Stimulated activated CD8-positive, alpha-beta memory T cell treated with anti-CD3 and anti-CD28 coated beads, Interleukin-7, amount 100 ng/mL, for 4 hours (primary cell): ENCODE data around the gene TFDP2.
"Not testable (repeated sequence)": the region's sequence is repeated elsewhere in the genome, so short reads cannot be mapped to it uniquely, and the experiment has no call there.

Experiments
- DNase-seq, 2 donors: peaks; one replicate each; pipeline ENCODE4 v3.0.0-alpha.2; 2020; ENCODE audit warnings: low read depth in 2 of 2

The TFDP2 gene

DNA sequence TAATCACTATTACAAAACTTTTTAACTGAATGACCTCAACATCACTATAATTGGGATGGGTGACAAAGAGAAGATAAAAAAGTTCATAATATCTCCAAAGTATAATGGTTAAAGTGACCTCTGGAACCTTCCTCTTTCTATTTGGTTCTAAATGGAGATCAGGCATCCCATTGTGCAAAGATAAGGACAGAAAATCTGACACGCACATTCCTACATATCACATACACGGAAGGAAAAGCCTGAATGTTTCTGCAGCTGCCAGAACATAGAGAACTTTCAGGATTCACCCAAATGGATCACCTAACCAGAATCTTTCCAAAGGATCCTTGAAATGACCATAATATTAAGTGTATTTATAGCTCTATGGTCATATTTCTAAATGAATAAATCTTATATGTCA lies 128.2 kb downstream of the TFDP2 start:
- no peak for DNase-seq

DNA sequence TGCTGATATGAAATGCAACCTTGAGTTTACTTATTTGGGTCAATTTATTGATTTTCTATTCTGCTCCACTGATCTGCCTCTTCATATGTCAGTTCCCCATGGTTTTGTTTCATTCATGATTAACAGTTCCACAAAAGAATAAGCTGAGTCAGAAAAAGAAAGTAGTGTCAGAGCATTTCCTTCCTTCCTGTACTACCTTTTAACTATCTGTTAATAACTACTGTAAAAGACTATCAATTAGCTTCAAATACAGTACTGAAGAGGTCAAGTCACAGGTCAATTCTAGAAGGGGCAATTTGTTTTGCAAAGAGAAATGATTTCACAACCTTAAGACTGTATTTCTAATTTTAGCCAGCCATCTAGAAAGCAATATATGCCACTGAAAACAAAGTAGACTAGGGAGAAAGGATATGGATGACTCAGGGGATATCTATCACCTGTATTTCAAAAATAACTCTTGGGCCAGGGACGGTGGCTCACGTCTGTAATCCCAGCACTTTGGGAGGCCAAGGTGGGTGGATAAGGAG lies 129.5 kb downstream of the TFDP2 start:
- DNase-seq, result no peak

- no peak for DNase-seq
Observed at GRCh38 chr3:142013993-142014392, 135.4 kb downstream of the TFDP2 start.

GRCh38 chr3:142013326-142013980 lies 135.9 kb downstream of the TFDP2 start:
- DNase-seq, result no peak

DNA sequence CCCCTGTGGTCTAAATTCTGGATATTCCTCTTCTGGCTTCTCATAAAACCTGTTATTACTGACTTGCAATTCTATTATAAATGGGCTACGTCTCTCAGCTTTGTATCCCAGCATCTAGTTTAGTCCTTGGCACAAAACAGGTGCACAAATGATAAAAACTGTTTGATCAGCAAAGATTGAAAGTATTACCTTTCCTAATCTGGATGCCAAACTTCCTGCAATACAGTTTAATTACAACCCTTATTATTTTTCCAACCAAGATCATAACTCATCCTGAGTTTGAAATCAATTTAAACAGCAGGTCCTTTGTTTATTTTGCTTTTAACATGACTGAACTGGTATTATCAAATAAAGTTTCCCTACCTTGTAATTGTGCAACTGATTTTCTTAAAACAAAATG lies 140.3 kb downstream of the TFDP2 start:
- no peak for DNase-seq

GRCh38 chr3:142007710-142008399 lies 141.5 kb downstream of the TFDP2 start:
- DNase-seq, result no peak

DNA sequence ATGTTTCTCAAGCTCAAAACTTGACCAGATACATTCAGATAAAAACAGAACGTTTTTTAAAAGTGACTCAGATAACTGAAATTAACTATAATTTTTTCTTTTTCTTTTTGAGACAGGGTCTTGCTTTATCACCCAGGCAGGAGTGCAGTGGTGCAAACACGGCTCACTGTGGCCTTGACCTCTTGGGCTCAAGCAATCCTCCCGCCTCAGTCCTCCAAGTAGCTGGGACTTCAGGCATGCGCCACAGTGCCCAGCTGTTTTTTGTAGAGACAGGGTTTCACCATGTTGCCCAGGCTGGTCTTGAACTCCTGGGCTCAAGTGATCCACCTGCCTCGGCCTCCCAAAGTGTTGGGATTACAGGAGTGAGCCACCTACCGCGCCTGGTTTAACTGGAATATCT lies 144.4 kb downstream of the TFDP2 start:
- not testable (repeated sequence) for DNase-seq

DNA sequence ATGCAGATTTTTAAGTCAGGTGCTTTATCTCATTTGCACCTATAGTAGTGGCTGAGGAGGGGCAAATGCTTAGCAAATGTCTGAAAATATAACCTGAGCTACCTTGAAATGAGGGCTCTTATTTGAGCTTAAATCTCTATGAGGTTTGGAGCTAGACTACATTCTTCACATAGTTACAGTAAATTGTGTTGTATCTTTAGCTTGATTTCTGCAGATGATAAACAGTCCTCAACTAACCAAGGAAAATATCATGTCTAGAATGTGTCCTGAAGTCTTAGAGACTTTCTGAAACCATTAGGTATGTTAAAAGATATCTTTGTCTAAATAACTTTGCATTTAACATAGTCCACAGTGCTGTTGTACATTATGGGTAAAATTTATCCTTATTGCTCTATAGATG lies 145.3 kb downstream of the TFDP2 start:
- DNase-seq, result no peak

DNA sequence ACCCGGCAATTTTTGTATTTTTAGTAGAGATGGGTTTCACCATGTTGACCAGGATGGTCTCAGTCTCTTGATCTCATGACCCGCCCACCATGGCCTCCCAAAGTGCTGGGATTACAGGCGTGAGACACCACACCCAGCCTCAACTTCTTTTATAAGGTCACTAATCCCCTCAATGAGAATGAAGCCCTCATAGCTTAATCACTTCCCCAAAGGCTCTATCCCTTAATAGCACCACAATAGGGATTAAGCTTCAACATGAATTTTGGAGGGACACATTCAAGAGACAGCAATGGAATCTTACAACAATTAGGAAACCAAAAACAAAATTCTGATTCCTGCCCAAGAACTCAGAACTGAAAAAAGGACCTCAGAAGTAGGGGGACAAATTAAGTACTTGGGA lies 146.1 kb downstream of the TFDP2 start:
- DNase-seq, result no peak

GRCh38 chr3:142000325-142000870 lies 148.9 kb downstream of the TFDP2 start:
- no peak for DNase-seq

- no peak for DNase-seq
Observed at GRCh38 chr3:141998669-141999290, 150.6 kb downstream of the TFDP2 start.

DNA sequence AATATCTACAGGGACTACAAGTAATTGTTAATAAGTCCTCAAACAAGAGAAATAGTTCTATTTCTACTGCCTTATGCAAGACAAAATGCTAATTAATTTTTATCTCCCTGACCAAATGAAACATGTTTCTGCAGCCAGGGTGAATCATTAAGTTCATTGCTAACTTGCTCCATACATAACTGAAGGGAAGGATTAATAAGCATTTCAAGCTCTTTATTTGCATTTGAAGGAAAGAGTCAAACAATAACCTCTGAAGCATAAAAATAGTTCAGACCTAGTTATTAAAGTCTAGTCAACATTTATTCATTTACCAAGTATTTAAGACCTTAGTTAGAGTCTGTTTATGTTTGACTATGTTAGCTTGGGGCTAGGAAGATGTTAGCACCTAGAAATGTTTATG lies 152.9 kb downstream of the TFDP2 start:
- no peak for DNase-seq

DNA sequence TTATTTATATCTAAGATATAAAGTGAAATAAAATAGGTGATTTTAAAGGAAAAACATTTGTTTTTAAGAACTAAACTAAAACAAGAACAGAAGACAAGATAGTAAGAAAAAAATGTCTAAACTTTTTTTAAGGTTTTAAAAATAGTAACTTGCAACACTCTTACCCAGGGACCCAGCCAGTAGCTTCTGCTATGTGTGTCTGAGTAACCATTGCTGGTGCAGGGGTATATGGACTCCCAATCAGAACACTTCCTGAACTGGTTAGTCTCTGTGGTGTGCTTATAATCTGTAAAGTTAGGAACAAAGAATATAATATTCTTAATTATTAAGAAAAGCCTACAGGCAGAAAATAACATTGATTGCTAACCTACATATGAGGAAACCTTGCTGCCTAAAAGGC lies 154.5 kb downstream of the TFDP2 start:
- no peak for DNase-seq

DNA sequence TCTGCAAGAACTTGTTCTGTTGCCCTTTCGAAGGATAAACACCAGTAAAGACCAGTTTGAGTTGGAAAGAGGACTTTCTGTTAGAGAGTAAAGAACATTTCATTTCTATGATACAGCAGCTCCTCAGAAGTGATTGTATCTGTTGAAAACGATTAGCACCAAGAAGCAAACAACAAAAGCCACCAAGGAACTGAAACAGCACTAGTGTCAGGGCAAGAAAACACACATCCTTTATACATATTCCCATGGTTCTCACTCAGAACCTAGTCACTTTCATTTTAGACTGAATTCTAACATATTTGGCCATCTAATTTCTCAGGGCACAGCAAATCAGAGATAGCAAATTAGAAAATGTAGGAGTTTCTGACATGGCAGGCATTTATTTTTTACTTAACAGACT lies 156.8 kb downstream of the TFDP2 start:
- DNase-seq, result no peak

DNA sequence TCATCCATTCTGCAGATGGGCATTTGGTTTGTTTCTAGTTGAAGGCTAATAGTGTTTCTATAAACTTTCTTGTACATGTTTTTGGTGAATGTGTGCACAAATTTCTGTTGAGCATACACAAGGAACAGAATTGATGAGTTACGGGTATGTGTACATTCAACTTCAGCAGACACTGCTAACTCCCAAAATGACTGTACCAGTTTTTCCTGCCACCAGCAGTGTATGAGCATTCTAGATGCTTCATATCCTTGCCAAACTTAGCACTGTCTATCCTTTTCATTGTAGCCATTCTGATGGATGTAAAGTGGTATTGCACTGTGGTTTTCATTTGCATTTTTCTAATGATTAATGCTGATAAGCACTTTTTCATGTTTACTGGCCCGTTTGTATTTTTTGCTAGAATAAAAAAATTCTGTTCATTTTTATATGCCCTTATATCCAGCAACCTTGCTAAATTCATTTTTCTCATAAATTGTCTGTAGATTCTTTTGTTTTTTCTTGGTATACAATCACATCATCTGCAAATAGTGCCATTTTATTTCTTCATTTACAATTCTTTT lies 162.7 kb downstream of the TFDP2 start:
- DNase-seq, result no peak

DNA sequence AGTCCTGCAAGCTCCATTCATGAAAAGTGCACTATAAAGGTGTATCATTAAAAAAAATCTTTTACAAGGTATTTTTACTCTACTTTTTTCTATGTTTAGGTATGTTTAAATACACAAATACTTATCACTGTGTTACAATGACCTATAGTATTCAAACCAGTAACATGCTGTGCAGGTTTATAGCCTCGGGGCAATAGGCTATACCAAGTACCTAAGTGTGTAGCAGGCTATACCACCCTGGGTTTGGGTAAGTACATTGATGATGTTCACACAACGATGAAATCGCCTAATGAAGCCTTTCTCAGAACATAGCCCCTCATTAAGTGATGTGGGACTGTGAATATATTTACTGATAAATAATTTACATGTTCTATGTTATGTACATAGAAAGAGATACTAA lies 168.3 kb downstream of the TFDP2 start:
- no peak for DNase-seq

DNA sequence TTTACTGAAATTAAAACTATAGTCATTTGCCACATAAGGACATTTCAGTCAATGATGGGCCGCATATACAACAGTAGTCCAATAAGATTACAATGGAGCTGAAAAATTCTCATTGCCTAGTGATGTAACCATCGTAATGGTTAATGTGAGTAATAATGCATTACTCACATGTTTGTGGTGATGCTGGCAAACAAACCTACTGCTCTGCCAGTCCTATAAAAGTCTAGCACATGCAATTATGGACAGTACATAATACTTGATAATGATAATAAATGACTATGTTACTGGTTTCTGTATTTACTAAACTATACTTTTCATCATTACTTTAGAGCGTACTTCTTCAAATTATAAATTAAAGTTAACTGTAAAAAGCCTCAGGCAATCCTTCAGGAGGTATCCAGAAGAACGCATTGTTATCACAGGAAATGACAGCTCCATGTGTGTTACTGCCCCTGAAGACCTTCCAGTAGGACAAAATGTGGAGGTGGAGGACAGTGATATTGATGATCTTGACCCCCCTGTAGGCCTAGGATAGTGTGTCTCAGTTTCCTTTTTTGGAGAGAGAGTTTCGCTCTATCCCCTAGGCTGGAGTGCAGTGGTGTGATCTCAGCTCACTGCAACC lies 170.2 kb downstream of the TFDP2 start:
- DNase-seq, result no peak

- DNase-seq, result not testable (repeated sequence)
Observed at GRCh38 chr3:141974777-141975176, 174.6 kb downstream of the TFDP2 start.

GRCh38 chr3:141972399-141972798 lies 176.9 kb downstream of the TFDP2 start:
- no peak for DNase-seq

GRCh38 chr3:141971571-141971970 lies 177.8 kb downstream of the TFDP2 start:
- DNase-seq, result no peak

DNA sequence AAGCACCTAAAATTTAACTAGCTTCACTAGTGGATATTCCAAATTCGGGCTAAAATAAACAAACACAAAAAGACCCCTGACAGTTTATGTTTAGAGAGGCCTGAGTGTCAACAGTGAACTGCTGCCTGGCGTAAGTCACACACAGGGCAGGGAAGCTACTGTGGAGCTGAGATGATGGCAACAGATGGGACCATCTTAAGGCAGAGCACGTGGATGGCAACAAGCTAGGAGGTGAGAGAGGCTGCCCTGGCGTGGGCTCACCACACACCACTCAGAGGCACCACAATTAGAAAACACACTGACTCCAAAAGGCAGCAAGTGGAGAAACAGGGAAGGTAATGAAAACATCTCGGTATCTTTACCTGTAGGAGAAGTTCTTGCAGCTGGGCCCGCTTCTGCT lies 179.6 kb downstream of the TFDP2 start:
- DNase-seq, result no peak

DNA sequence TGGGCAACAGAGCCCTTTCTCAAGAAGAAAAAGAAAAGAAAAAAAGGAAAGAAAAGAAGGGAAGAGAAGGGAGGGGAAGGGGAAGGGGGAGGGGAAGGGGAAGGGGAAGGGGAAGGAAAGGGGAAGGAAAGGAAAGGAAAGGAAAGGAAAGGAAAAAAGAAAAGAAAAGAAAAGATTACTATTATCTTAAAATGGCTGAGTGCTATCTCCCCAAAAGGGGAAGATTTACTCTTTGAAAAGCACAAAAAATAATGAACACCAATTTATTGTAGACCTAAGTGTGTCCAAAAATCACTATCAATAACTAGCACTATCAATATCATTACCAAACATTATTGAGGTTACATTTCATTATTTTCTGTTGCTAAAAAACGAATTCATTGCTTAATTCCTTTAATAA lies 183.9 kb downstream of the TFDP2 start:
- no peak for DNase-seq
